NB4 (cell line): ENCODE measurements around the gene MAFF.

Experiments
- DNase-seq: peaks from one replicate; pipeline ENCODE4 v3.0.0; 2010; ENCODE audit warnings: low read depth
- H3K4me3 ChIP-seq: one replicate; pipeline ENCODE4 v1.5.1; 2011; ENCODE audit warnings: mild to moderate bottlenecking, low read depth, low read length, moderate library complexity
- MYC ChIP-seq: IDR thresholded peaks from 2 replicates; pipeline ENCODE4 v1.6.1; 2011; ENCODE audit warnings: low read depth, low read length
- POLR2A ChIP-seq: IDR thresholded peaks from 2 replicates; pipeline ENCODE4 v1.6.1; 2011; ENCODE audit warnings: mild to moderate bottlenecking; ENCODE audit not compliant: insufficient read length; ENCODE audit errors: extremely low read depth
- TF ChIP-seq, protein P1 (sequence below): IDR thresholded peaks from one replicate; pipeline ENCODE4 v1.5.1; 2012; ENCODE audit warnings: low read depth, low read length
- TF ChIP-seq, protein P2 (sequence below): IDR thresholded peaks from 2 replicates; pipeline ENCODE4 v1.6.1; 2011; ENCODE audit warnings: low read depth, low read length

The MAFF gene

DNA sequence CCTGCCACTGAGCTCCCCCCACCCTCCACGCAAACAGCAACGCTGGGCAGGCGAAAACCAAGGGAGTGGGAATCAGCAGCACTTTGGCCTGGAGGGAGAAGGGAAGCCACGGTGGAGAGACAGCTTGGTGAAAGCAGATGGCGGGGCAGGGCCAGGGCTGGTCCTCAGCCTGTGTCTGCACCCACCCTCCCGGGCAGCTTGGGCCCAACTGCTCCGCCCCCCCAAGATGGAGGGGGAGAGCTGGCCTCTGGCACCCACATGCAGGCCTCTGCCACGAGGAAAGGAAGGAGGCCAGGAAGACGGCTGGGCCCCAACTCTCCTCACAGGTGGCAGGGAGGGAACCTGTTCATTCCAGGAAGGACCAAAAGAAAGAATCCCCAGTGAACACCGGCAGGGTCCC lies 17.8 kb downstream of the MAFF start:
- no peak for TF ChIP-seq MYC
- TF ChIP-seq, protein P1, sequence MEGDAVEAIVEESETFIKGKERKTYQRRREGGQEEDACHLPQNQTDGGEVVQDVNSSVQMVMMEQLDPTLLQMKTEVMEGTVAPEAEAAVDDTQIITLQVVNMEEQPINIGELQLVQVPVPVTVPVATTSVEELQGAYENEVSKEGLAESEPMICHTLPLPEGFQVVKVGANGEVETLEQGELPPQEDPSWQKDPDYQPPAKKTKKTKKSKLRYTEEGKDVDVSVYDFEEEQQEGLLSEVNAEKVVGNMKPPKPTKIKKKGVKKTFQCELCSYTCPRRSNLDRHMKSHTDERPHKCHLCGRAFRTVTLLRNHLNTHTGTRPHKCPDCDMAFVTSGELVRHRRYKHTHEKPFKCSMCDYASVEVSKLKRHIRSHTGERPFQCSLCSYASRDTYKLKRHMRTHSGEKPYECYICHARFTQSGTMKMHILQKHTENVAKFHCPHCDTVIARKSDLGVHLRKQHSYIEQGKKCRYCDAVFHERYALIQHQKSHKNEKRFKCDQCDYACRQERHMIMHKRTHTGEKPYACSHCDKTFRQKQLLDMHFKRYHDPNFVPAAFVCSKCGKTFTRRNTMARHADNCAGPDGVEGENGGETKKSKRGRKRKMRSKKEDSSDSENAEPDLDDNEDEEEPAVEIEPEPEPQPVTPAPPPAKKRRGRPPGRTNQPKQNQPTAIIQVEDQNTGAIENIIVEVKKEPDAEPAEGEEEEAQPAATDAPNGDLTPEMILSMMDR: no peak
- TF ChIP-seq, protein P2, sequence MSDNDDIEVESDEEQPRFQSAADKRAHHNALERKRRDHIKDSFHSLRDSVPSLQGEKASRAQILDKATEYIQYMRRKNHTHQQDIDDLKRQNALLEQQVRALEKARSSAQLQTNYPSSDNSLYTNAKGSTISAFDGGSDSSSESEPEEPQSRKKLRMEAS: no peak
- TF ChIP-seq POLR2A: no peak
- no peak overlapping the region for H3K4me3 ChIP-seq
- DNase-seq: no peak

DNA sequence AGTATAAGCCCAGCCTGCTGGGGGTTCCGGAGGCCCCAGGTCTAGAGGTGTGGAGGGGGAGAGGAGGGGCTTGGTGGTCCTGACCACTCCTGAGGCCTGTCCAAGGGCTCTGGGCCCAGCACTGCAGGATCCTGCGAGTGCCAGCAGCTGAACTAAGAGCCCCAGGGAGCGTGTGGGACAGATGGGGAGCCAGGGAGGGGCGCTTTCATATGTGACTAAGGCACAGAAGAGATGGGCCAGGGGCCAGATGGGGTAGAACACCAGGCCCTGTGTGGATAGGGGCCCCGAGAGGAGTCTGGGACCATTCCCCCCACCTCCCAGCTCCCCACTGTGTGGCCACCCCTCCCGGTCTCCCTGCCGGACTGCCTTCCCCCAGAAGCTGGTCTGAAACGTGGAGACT lies 18.4 kb downstream of the MAFF start:
- no peak overlapping the region for H3K4me3 ChIP-seq
- TF ChIP-seq POLR2A: no peak
- DNase-seq: no peak

DNA sequence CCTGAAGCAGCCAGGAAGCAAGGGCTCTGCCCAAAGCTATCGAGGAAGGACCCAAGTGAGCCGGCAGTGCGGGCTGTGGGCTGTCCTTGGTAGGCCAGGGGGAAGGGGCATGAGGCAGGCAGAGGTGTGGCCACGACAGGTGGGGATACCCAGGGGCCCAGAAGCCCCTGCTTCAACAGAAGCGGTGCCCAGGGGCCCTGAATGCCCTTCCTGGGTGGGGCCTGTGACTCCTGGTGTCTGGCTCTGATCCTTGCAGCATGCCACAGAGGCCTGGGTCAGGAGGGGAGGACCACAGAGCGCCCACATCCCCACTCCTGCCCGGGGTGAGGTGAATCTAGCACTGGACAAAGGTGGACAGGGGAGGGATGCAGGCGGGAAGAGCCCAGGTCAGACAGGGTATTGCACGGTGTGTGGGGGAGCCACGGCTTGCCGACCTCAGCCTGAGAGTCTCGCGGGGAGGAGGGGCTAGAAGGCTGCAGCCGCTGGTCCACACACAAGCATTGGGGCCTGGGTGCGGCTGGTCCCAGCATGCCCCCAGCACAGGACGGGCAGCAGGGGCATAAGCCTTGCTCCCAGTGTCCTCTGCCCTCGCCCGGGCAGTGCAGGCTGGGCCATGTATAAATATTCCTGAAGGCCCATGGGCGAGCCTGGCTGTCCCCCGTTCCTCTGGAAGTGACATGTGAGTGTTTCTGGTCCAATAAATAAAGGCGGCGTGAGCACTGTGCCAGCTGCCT lies 19.0 kb downstream of the MAFF start:
- DNase-seq: no peak
- H3K4me3 ChIP-seq: no peak overlapping the region
- TF ChIP-seq, protein P2: no peak
- TF ChIP-seq MYC (no peak), POLR2A (no peak)
- TF ChIP-seq, protein P1: no peak

DNA sequence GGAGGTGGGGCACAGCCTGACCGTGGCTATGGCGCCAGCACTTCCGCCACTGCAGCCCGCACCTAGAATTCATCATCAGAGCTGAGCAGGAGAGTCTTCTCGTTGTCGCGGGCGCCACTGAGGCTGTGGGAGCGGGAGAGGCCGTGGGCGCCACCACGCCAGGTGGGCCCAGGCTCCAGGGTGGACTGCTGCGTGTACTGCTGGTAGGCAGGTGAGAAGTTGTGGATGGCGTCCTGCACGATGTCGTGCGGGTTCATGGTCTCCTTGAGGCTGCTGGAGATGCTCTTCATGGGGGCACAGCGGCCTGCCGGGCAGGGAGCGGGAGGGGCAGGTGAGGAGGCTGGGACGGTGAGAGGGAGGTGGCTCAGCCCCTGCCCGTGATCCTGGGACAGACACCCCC lies 19.6 kb downstream of the MAFF start:
- DNase-seq: no peak
- TF ChIP-seq MYC: no peak
- TF ChIP-seq, protein P1: no peak
- TF ChIP-seq POLR2A: no peak
- TF ChIP-seq, protein P2: no peak
- no peak overlapping the region for H3K4me3 ChIP-seq

DNA sequence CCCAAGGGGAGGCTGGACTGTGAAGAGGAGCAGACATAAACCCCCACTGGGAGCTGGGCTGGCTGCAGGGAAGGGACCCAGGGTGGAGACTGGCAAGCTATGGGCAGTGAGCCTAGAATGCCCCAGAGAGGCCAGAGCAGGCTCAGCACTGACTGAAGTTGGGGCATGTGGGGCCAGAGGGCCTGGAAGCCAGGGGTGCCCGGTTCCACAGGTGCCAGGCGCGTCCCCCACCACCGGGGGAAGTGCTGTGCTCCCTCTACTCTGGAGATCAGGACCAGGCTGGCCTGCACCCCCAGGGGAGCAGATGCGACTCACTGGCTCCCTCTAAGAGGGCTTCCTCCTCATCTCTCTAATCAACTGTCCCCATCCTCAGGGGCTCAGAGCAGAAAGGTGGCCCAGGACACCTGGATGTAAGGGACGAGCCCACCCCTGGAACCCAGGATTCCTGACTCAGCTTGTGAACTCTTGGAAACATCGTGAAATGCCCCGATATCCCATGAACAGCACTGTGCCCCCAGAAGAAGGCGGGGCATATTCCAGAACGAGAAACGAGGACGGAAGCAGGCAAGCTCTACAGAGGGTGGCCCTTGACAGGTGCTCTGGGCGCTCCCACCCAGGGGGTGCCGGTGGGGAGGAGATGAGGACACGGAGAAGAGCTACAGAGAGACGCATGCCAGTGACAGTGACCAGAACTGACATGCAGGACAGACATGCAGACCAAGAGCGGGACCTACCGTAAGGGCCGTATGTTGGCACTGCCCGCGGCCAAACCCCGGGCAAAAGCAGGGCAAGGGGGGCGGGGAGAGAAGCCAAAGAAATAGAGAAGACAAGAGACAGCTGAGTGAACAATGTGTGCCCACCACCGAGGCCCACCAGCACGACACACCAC lies 20.4 kb downstream of the MAFF start:
- TF ChIP-seq, protein P1: no peak
- TF ChIP-seq, protein P2: no peak
- TF ChIP-seq POLR2A (no peak), MYC (no peak)
- no peak overlapping the region for H3K4me3 ChIP-seq
- DNase-seq: peak; percentile 38

DNA sequence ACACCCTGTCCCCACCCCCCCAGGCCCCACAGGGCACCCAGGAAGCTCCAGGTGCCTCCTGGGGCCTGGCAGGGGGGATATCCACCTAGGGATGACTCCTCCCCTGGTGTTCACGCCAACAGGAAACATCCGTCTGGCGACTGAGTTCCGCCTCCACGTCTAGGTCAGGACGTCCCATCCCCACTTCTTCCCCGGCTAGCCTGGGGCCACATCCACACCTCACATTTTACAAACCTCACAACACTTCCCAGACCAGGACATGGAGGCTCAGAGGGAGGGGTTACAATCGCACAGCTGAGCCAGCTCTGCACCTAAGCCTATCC lies 21.0 kb downstream of the MAFF start:
- no peak for DNase-seq
- TF ChIP-seq, protein P2: no peak
- TF ChIP-seq, protein P1: no peak
- TF ChIP-seq MYC (no peak), POLR2A (no peak)
- no peak overlapping the region for H3K4me3 ChIP-seq
